ENCODE data around the gene ZSWIM9.

The ZSWIM9 gene

DNA sequence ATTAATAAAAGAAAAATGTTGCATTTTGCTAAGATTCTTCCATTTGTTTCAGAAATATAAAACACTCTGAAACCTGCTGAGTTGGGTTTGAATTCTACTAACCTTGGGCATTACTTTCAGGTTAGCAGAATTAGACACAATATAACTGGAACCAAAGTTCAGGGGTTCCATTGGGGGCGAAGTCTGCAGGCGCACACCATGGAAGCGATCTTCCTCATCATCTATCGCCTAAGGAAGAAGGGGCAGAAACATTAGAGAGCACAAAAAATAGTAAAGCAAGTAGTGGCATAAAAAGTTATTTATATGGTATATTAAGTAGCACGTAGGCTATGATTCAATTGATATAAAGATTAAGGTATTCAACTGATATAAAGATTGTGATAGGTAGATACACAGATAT, 51.1 kb downstream of the ZSWIM9 start:
- DNase-seq = no peak

DNA sequence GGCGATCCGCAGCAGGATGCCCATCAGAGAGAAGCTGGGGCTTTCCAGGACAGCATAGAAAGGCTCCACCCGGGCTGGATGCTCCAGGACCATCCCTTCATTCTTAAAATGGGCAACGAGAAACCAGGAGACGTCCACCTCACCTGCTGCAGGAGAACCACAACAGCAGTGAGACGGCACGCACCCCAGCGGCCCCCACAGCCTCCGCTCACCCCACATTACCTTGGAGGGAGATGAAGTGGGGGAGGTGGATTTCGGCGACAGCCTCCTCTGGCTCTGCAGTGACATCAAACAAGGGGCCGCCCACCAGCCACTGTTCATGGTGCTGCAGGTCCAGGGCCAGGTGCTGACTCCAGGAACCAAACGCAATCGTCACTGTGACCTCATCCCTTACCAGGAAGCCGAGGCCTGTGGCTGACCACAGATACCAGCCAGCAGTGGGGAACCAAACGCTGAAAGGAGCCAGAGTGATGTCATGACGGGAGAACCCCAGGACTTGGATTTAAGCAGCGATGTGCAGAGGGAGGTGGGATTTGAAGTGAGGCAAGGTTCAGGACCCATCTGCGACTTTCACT, 60.2 kb downstream of the ZSWIM9 start:
- peak; percentile 7 for DNase-seq

DNA sequence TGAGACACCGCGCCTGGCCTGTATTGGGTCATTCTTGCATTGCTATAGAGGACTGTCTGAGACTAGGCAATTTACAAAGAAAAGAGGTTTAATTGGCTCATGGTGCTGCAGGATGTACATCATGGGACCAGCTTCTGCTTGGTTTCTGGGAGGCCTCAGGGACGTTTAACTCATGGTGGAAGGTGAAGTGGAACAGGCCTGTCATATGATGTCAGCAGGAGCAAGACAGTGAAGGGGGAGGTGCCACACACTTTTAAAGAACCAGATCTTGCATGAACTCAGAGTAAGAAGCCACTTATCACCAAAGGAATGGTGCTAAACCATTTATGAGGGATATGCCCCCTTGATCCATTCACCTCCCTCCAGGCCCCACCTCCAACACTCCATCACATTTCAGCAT, 66.6 kb downstream of the ZSWIM9 start:
- DNase-seq = no peak

DNA sequence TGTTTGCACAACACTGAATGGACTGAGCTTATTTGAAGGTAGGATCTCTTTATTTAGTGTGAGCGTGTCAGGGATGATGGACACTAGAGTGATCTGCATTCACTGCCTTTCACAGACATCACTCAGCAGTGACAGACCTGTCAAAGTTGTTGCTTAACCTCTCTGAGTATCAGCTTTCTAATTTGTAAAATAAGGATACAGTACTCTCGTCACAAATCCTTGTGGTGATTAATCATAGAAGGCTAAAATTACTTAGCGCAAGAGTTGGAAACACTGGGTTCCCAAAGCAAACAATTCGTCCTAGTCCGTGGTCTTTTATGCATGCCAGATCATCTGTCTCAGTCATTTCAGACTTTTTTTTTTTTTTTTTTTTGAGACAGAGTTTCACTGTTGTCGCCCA, 68.6 kb downstream of the ZSWIM9 start:
- no peak for DNase-seq

DNA sequence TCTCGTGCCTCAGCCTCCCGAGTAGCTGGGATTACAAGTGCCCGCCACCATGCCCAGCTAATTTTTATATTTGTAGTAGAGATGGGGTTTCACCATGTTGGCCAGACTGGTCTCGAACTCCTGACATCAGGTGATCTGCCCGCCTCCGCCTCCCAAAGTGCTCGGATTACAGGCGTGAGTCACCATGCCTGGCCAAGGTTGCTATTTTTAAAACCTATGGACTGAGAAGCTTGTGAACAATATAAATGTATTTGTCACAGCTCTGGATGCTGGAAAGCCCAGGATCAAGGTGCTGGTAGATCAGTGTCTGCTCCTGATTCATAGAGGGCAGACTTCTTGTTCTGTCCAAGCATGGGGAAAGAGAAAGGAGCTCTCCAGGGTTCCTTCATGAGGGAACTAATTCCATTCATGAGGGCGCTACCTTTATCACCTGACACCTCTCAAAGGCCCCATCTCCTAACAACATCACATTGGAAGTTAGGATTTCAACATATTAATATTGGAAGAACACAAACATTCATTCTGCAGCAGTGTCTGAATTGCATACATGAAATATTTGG, 69.2 kb downstream of the ZSWIM9 start:
- DNase-seq = no peak

DNA sequence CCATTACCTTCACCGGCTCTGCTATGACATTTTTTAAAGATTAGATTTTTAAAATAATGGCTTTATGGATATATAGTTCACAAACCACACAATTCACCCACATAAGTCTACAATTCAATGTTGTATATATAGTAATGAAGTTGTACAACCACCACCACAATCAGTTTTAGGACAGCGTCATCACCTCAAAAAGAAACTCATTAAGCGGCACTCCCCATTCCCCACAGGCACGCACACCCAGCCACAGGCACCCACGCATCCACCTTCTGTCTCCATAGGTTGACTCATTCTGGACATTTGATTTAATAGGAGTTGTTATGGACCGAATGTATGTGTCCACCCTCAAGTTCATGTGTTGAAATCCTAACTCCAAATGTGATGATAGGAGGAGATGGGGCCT, 71.3 kb downstream of the ZSWIM9 start:
- DNase-seq = peak; percentile 31

DNA sequence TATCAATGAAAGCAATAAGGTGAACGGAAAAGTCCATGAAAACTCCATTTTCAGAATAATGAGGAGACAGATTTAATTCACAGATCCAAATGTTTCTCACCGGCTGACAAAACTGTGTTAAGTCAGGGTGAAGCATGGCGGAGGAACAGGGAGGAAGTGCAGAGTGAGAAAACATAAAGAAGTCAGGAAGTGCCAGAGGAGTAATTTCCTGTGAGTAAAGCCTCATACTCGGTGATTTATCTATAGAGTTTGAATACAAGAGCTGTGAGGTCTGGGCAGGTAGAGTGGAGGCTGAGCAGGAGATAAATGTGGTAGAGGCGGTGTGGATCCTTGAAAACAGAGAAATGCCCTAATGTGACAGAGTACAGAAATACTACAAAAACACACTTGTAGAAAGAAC, 73.8 kb downstream of the ZSWIM9 start:
- peak; percentile 45 for DNase-seq

DNA sequence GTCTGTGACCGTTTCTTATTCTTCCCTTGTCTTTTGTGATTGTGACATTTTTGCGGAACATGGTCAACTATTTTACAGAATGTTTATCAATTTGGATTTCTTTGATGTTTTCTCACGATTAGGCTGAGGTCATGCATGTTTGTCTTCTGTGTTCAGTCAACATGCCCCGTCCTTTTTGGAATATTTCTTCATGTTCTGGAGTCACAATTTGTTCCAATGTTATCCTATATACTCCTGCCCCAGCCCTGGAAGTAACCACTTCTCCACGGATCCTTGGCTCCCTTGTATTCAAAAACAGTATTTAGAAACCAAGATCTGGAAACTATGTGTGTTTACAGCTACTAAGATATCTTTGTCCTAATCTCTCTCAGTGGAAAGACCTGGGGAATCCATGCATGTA, 75.6 kb downstream of the ZSWIM9 start:
- DNase-seq = no peak

DNA sequence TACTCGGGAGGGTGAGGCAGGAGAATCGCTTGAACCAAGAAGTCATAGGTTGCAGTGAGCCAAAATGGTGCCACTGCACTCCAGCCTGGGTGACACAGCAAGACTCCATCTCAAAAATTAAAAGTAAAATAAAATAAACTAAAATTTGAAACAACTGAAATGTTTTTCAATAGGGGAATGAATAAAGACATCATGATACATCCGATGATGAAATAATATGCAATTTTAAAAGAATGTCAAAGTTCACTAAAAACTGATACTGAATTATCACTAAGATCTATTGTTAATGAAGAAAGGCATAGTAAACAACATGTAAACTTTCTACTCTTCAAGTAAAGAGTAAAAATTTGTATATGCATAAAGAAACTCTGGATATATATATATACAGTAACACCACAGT, 76.7 kb downstream of the ZSWIM9 start:
- DNase-seq = no peak

All from activated naive CD4-positive, alpha-beta T cell treated with Interleukin-2 at 50 U/mL for 16 hours (primary cell).